GM21737 (cell line): ENCODE measurements around the gene RPRD1B.

Experiments
- ATAC-seq: cut with Tn5 transposase; IDR thresholded peaks from one replicate; pipeline ENCODE4 v1.9.1; 2021; ENCODE audit warnings: mild to moderate bottlenecking, moderate library complexity; ENCODE audit not compliant: unreplicated experiment

Gene RPRD1B

GRCh38 chr20:38132910-38133501, 99.5 kb downstream of the RPRD1B start:
- ATAC-seq, result no peak

- ATAC-seq, result no peak
Measured at GRCh38 chr20:38133680-38134426, 100.3 kb downstream of the RPRD1B start.

- no peak for ATAC-seq
Measured at GRCh38 chr20:38134427-38135270, 101.1 kb downstream of the RPRD1B start.

DNA sequence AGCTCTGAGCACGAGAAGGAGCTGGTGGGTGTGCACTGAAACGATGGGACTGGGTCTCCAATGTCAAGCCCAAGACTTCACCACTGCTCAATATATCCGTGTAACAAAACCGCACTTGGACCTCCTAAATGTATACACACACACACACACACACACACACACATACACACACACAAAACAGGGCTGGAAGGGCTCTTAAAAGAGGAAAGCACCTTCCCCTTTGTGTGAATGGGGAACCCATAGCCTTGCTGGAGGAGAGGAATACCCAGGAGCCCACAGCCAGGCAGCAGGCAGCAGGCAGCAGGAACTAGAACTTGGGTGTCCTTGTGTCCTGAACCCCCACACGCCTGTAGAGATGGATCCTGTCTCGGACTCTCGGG, 101.7 kb downstream of the RPRD1B start:
- ATAC-seq, result no peak

GRCh38 chr20:38135651-38136420, 102.3 kb downstream of the RPRD1B start:
- ATAC-seq, result no peak

DNA sequence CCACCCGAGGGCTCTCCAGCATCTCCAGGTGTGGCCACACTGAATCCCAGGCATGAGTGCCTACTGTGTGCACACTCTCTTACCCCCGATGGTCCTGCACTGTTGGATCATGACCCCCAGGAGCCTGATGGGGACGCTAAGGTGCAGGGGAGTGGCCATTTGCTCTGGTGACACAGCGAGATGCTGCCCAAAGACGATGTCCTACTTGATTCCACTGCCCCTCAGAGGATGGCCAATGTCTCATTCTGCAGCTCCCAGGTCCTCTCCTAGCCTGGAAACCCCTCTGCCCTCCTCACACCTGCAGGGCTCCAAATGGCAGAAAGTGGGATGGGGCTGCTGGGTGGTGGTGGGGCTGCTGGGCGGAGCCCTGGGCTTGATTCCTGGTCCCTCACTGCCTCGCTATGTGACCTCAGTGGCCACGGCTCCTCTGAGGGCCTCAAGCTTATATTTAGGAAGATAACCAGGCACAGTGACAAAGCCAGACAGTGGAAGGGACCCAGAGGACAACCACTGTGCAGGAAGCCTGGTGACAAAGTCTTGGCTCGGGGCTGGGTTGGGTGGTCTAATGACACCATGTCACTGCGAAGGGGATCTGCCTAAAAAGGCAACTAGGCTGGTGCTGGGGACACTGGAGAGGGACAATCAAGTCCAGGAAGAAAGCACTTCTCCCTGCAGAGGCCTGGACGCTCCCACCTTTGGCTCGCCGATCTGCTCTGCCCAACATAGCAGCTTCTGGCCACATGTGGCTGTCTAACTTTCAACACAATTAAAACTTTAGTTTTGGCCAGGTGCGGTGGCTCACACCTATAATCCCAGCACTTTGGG, 103.1 kb downstream of the RPRD1B start:
- ATAC-seq, result no peak

DNA sequence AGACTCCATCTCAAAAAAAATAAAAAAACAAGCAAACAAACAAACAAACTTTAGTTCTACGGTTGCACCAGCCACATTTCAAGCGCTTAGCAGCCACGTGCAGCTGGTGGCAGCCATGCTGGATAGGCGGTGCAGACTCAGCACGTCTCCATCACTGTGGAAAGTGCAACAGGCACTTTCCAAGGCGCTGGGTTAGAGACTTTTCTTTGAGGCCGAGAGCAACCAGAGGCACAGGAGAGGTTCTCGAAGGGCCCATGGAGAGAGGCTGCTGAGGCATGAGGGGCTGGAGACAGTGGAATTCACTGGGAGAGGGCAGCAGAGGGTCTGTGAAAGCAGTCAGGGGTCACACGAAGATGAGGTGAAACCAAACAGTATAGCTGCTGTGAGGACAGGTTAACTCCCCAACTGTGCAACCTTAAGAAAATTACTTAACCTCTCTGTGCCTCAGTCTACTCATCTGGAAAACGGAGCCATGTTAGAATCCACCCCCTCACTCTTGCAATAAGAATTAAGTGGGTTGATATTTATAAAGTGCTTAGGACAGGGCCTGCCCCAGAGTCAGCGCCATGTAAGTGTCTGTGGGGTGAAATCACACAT, 104.0 kb downstream of the RPRD1B start:
- no peak for ATAC-seq

GRCh38 chr20:38138086-38138778, 104.7 kb downstream of the RPRD1B start:
- ATAC-seq, result no peak

DNA sequence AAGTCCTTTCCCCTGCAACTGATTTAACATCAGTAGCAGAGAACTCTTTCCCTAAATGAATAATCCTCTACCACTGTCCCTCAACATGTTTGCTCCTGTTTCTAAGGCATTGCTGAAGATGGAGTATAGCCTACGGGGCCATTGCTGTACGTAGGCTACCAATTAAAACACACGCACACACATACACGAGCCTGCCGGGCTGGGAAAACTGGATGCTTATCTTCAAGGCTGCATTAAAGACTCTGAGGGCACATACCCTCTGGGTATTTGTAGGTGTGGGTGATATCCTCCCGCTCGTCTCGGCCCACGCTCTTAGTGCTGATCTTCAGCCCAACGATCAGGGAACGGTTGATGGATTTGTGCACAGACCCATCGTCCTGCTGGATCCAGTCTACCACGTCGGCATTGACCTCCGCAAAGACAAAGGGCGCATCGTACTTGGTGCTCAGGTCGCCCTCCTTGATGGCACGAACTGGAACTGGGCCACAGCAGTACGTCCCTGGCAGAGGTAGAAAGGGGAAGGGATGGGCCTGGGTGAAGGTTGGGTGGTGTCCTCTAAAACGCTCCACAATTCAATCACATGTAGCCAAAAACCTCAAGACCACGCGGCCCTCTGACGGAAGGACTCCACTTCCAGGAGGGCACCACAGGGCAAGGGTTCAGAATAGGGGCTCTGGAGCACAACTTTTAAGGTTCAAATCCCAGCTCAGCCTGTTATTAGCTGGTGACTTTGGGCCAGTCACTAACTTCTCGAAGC, 105.8 kb downstream of the RPRD1B start:
- no peak for ATAC-seq

DNA sequence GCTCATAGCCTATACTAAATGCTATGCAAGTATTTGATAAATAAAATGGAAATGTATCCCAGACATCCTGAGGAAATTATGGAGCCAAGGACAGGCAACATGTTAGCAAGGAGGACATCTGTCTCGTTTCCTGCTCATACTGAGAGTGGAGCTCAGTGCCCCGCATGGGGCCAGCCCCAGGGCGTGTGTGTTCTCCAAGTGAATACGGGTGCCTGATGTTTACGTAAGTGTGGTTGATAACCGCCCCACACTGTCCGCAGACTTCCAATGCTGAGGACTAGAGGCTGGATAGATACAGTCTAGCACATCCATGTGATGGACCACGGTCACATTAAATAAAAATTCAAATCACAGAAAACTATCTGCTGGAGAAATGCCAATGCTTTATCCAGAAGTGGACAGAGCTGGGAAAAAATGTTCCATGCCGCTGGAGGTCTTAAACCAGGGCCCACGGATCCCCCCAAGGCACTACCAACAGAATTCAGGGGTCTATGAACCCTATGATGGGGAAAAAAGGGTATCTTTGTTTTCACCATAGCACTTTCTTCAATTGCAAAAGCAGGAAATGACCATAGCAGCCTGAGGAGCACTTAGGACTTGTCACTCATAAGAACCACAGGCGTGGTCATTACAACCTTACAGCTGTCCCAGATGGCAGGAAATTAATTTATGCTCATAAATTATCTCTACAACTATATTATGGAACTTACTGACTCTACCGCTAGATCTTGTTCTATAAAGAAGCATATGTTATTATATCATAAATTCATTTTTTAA, 106.6 kb downstream of the RPRD1B start:
- no peak for ATAC-seq

DNA sequence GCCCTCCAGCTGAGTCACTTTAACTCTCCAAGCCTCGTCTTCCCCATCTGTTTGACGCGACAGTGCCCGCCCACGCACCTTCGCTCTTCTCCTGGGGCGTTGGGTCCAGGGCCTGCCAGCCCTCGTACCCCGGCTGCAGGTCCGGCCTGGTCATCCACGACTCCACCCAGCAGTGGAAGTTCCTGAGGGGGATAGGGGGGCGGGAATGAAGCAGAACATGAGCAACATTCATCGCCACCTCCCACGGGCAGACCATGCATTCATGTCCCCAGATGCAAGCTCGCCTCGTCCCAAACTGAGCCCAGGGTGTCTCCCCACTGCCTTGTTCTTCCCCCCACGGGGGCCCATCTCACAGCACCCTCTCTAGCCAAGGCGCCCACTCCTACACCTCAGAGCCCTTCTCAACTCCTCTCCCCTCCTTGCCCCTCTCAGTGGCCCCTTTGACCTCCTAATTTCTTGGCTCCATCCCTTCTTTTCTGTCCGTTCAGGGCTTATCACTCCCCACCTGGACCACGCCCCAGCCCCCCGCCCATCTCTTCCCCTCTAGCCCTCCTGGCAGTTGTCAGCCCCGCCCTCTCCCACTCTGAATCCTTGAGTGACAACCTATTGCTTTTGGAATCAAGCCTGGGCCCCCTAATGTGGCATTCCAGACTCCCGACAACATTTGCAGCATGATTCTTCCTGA, 107.8 kb downstream of the RPRD1B start:
- no peak for ATAC-seq
